ENCODE measurements around the gene TERB2.
"Not testable (repeated sequence)": the region's sequence is repeated elsewhere in the genome, so short reads cannot be mapped to it uniquely, and the experiment has no call there.

The TERB2 gene

DNA sequence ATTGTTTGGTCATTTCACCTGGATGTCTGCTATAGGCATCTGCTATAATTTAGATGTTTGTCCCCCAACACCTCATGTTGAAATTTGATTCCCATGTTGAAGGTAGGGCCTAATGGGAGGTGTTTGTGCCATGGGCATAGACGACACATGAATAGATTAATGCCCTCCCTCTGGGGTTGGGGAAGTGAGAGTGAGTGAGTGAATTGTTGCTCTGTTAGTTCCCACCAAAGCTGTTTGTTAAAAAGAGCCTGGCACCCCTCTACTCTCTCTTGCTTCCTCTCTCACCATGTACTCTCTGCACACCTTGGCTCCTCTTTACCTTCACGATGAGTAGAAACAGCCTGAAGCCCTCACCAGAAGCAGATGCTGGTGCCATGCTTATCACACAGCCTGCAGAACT is 42.6 kb downstream of the TERB2 start:
- no peak overlapping the region for H3K27ac ChIP-seq (ENCODE audit: extremely low read depth, low read depth, low read length)
- H3K9me3 ChIP-seq (ENCODE audit: control insufficient read depth, insufficient read depth, low read depth, low read length) = no peaks in the 10 kb centered on the region
- ChIA-PET CTCF (no interaction called here), POLR2A (no interaction called here)
- no peaks in the 10 kb centered on the region for H3K36me3 ChIP-seq (ENCODE audit: control insufficient read depth in 2 of 2, insufficient read depth in 1 of 2, low read length in 2 of 2)
- no peaks in the 10 kb centered on the region for H3K4me1 ChIP-seq (ENCODE audit: control insufficient read depth, insufficient read depth, low read length)
- TF ChIP-seq ZNF2 (tag by site-specific recombination; IDR thresholded peaks at IDR 0.05) (no peak), ATF2 (tag by site-specific recombination; IDR thresholded peaks at IDR 0.05; ENCODE audit: low read depth) (no peak), MZF1 (tag by site-specific recombination; IDR thresholded peaks at IDR 0.05; ENCODE audit: borderline replicate concordance) (no peak), ZNF239 (tag by site-specific recombination; IDR thresholded peaks at IDR 0.05) (no peak), ZNF138 (tag by site-specific recombination; IDR thresholded peaks at IDR 0.05; ENCODE audit: borderline replicate concordance) (no peak), KLF1 (tag by site-specific recombination; IDR thresholded peaks at IDR 0.05) (no peak), TRIM28 (IDR thresholded peaks at IDR 0.05; ENCODE audit: borderline replicate concordance, low read length) (no peak)
- no peak overlapping the region for H3K4me3 ChIP-seq (ENCODE audit: low read depth, low read length)

- H3K4me1 ChIP-seq (ENCODE audit: control insufficient read depth, insufficient read depth, low read length); H3K36me3 ChIP-seq (ENCODE audit: control insufficient read depth in 2 of 2, insufficient read depth in 1 of 2, low read length in 2 of 2); POLR2A ChIA-PET; H3K27ac ChIP-seq (ENCODE audit: extremely low read depth, low read depth, low read length); H3K4me3 ChIP-seq (ENCODE audit: low read depth, low read length); CTCF ChIA-PET; H3K9me3 ChIP-seq (ENCODE audit: control insufficient read depth, insufficient read depth, low read depth, low read length): not testable (repeated sequence)
Measured at GRCh38 chr15:45001180-45001579, 44.7 kb downstream of the TERB2 start.

DNA sequence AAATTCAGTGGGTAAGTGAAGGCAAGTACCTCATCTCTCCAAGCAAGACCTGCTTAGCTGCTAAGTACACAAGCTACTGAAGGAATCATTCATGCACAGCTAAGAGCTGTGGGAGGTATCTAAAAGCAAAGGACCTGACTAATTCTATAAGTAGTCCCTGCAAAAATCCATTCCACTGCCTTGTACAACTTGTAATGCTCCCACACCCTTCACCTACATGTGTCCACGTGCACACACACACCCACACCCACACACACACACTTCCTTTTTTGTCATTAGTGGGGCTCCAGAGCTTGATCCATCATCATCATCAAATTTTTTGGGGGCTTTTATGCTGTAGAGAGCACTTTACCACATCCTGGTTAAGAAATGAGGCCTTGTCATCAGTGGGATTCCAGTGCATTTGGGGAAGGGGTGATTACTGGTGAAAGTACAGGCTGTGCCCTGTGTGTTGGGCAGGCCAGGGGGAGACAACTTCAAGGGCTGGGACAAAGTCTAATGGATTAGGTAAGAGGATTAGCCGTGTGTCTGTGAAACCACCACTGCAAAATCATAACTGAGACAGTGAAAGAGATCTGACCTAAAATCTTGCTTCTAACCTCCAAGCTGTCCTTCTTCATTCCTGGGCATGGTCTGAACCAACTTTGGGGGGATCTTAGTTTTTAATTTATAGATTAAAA is 47.4 kb downstream of the TERB2 start:
- POLR2A ChIA-PET; H3K36me3 ChIP-seq (ENCODE audit: control insufficient read depth in 2 of 2, insufficient read depth in 1 of 2, low read length in 2 of 2); H3K27ac ChIP-seq (ENCODE audit: extremely low read depth, low read depth, low read length); H3K9me3 ChIP-seq (ENCODE audit: control insufficient read depth, insufficient read depth, low read depth, low read length); H3K4me1 ChIP-seq (ENCODE audit: control insufficient read depth, insufficient read depth, low read length); CTCF ChIA-PET; H3K4me3 ChIP-seq (ENCODE audit: low read depth, low read length): not testable (repeated sequence)
- TF ChIP-seq ZFHX2 (tag by site-specific recombination; conservative IDR thresholded peaks at IDR 0.05) = peak; percentile 59
- TF ChIP-seq EGR2 (tag by site-specific recombination; IDR thresholded peaks at IDR 0.05; ENCODE audit: low read depth) = peak; percentile 70

DNA sequence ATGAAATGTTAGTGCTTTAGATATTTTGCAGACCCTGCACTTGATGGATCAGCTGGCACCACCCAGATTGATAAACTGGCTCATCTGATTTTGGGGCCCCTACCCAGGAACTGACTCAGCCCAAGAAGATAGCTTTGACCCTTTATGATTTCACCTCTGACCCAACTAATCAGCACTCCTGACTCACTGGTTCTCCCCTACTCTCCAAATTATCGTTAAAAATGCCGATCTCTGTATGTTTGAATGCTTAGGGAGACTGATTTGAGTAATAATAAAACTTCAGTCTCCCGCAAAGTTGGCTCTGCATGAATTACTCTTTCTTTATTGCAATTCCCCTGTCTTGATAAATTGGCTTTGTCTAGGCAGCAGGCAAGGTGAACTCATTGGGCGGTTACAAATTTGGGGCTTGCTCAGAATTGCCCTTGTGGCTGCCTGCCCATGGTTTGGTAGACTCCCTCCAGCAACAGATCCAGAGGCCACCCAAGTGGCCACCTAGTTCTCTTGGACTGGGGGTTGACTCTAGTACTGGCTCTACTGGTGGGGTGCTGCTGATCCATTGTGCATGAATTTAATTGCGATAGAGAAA is 48.2 kb downstream of the TERB2 start:
- POLR2A ChIA-PET; H3K27ac ChIP-seq (ENCODE audit: extremely low read depth, low read depth, low read length); H3K9me3 ChIP-seq (ENCODE audit: control insufficient read depth, insufficient read depth, low read depth, low read length); CTCF ChIA-PET; H3K4me1 ChIP-seq (ENCODE audit: control insufficient read depth, insufficient read depth, low read length); H3K36me3 ChIP-seq (ENCODE audit: control insufficient read depth in 2 of 2, insufficient read depth in 1 of 2, low read length in 2 of 2); H3K4me3 ChIP-seq (ENCODE audit: low read depth, low read length): not testable (repeated sequence)

GRCh38 chr15:45009046-45009445 is 52.6 kb downstream of the TERB2 start:
- ChIA-PET POLR2A (no interaction called here), CTCF (no interaction called here)
- Histone ChIP-seq H3K27ac (ENCODE audit: extremely low read depth, low read depth, low read length) (no peak overlapping the region), H3K36me3 (ENCODE audit: control insufficient read depth in 2 of 2, insufficient read depth in 1 of 2, low read length in 2 of 2) (no peaks in the 10 kb centered on the region), H3K9me3 (ENCODE audit: control insufficient read depth, insufficient read depth, low read depth, low read length) (no peaks in the 10 kb centered on the region), H3K4me3 (ENCODE audit: low read depth, low read length) (no peak overlapping the region), H3K4me1 (ENCODE audit: control insufficient read depth, insufficient read depth, low read length) (no peaks in the 10 kb centered on the region)
- no peak for TF ChIP-seq ZNF211 (tag by site-specific recombination; IDR thresholded peaks at IDR 0.05; ENCODE audit: low read depth)
- TF ChIP-seq, protein P1, sequence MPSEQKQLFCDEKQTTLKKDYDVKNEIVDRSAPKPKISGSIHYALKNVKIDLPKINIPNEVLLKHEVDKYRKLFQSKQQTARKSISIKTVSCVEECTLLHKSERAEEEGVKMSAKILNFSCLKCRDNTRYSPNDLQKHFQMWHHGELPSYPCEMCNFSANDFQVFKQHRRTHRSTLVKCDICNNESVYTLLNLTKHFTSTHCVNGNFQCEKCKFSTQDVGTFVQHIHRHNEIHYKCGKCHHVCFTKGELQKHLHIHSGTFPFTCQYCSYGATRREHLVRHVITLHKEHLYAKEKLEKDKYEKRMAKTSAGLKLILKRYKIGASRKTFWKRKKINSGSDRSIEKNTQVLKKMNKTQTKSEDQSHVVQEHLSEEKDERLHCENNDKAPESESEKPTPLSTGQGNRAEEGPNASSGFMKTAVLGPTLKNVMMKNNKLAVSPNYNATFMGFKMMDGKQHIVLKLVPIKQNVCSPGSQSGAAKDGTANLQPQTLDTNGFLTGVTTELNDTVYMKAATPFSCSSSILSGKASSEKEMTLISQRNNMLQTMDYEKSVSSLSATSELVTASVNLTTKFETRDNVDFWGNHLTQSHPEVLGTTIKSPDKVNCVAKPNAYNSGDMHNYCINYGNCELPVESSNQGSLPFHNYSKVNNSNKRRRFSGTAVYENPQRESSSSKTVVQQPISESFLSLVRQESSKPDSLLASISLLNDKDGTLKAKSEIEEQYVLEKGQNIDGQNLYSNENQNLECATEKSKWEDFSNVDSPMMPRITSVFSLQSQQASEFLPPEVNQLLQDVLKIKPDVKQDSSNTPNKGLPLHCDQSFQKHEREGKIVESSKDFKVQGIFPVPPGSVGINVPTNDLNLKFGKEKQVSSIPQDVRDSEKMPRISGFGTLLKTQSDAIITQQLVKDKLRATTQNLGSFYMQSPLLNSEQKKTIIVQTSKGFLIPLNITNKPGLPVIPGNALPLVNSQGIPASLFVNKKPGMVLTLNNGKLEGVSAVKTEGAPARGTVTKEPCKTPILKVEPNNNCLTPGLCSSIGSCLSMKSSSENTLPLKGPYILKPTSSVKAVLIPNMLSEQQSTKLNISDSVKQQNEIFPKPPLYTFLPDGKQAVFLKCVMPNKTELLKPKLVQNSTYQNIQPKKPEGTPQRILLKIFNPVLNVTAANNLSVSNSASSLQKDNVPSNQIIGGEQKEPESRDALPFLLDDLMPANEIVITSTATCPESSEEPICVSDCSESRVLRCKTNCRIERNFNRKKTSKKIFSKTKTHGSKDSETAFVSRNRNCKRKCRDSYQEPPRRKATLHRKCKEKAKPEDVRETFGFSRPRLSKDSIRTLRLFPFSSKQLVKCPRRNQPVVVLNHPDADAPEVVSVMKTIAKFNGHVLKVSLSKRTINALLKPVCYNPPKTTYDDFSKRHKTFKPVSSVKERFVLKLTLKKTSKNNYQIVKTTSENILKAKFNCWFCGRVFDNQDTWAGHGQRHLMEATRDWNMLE (tag by site-specific recombination; conservative IDR thresholded peaks at IDR 0.05; ENCODE audit: low read depth) = no peak
- TF ChIP-seq ZNF530 (tag by site-specific recombination; IDR thresholded peaks at IDR 0.05; ENCODE audit: low read depth) = no peak
- TF ChIP-seq OSR2 (tag by site-specific recombination; IDR thresholded peaks at IDR 0.05) = no peak
- TF ChIP-seq KLF1 (tag by site-specific recombination; IDR thresholded peaks at IDR 0.05) = no peak
- TF ChIP-seq EGR2 (tag by site-specific recombination; IDR thresholded peaks at IDR 0.05; ENCODE audit: low read depth) = no peak

GRCh38 chr15:45015114-45015513 is 58.6 kb downstream of the TERB2 start:
- H3K27ac ChIP-seq (ENCODE audit: extremely low read depth, low read depth, low read length); CTCF ChIA-PET; H3K36me3 ChIP-seq (ENCODE audit: control insufficient read depth in 2 of 2, insufficient read depth in 1 of 2, low read length in 2 of 2); POLR2A ChIA-PET; H3K9me3 ChIP-seq (ENCODE audit: control insufficient read depth, insufficient read depth, low read depth, low read length); H3K4me3 ChIP-seq (ENCODE audit: low read depth, low read length); H3K4me1 ChIP-seq (ENCODE audit: control insufficient read depth, insufficient read depth, low read length): not testable (repeated sequence)

Measured in HEK293 (cell line).